ENCODE results near the gene NAP1L5. TPM values are rescaled to one million over a fixed set of nuclear protein-coding genes. Genes with fewer than 3 reads are reported as not detected.

The NAP1L5 gene
- total and polyA plus RNA-seq, 9 of the 15 experiments (the other 6 are each of a cell fraction or from before 2014, with no cell fraction given), result 2.4 to 10.6 (median 7.0) TPM

DNA sequence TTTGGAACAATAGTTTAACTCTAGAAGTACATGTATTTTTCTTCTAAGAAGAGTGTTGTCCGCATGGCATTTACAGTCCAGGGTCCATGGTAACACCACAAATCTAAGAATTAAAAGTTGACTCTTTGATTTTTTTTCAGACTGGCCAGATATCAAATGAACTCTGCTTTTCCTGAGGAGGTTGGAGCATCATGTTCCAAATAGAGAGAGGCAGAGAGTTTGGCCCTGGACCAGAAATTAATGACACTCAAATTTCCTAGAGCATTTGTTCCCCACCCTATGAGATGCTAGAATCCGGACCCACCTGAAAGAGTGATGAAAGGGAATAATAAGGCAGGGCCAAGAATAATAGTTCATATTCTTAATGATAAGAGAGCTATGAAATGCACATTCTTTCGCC is 47.0 kb upstream of the NAP1L5 start:
- Histone ChIP-seq H3K9me1 (ENCODE audit: control insufficient read depth, insufficient read depth, low read length) (no peaks in the 10 kb centered on the region), H4K20me1 (replicated peaks; ENCODE audit: control insufficient read depth, insufficient read depth, low read length) (no peaks in the 10 kb centered on the region), H3K9ac (ENCODE audit: insufficient read depth in 1 of 2, low read depth in 2 of 2, low read length in 2 of 2) (no peak overlapping the region), H3K4me1 (replicated peaks in 1 of 2; ENCODE audit: control insufficient read depth in 2 of 2, insufficient read depth in 2 of 2, low read length in 2 of 2) (no peaks in the 10 kb centered on the region), H3K36me3 (ENCODE audit: control insufficient read depth, insufficient read depth, low read length) (peaks cover 45% of the 10 kb centered on the region; the same call in 2 of the 3 replicates), H3K4me3 (no peak overlapping the region), H2AFZ (ENCODE audit: low read depth, low read length) (no peak overlapping the region), H3K4me2 (ENCODE audit: insufficient read depth, low read length) (no peak overlapping the region), H3K27me3 (ENCODE audit: control insufficient read depth in 2 of 2, insufficient read depth in 2 of 2, low read length in 2 of 2) (no peaks in the 10 kb centered on the region), H3K27ac (ENCODE audit: extremely low read depth, low read depth, low read length) (no peak overlapping the region), H3K9me3 (replicated peaks; ENCODE audit: control insufficient read depth, insufficient read depth, low read depth, low read length) (no peaks in the 10 kb centered on the region), H3K79me2 (ENCODE audit: control insufficient read depth, insufficient read depth, low read length) (no peaks in the 10 kb centered on the region)
- no peak for ATAC-seq
- ChIA-PET POLR2A (no interaction called here), CTCF (ENCODE audit: low intra/inter-chr PET ratio) (no interaction called here)
- WGBS (ENCODE audit: insufficient coverage, low coverage, missing lambda C conversion rate), result 94% methylated on average over 3 of the region's 3 CpGs
- intact Hi-C loops (cut with micrococcal nuclease), result no loop called here
- no peak for FAIRE-seq
- TF ChIP-seq, protein P1, sequence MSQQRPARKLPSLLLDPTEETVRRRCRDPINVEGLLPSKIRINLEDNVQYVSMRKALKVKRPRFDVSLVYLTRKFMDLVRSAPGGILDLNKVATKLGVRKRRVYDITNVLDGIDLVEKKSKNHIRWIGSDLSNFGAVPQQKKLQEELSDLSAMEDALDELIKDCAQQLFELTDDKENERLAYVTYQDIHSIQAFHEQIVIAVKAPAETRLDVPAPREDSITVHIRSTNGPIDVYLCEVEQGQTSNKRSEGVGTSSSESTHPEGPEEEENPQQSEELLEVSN (IDR thresholded peaks at IDR 0.05; ENCODE audit: borderline replicate concordance in 1 of 2, extremely low read depth in 1 of 2, insufficient read depth in 1 of 2, insufficient read length in 1 of 2, low read depth in 1 of 2, low read length in 1 of 2, poor library complexity in 1 of 2, severe bottlenecking in 1 of 2), result no peak
- TF ChIP-seq CHD2 (IDR thresholded peaks at IDR 0.05; ENCODE audit: low read depth, low read length) (no peak), PHF20 (IDR thresholded peaks at IDR 0.05; ENCODE audit: partially characterized antibody) (no peak), KAT2B (IDR thresholded peaks at IDR 0.05; ENCODE audit: low read depth, low read length) (no peak), TAF9B (IDR thresholded peaks at IDR 0.05; ENCODE audit: partially characterized antibody) (no peak), TAF1 (IDR thresholded peaks at IDR 0.05; ENCODE audit: control insufficient read depth, extremely low read depth, insufficient read depth, low read length, severe bottlenecking) (no peak), ZNF766 (CRISPR knock-in tag; conservative IDR thresholded peaks at IDR 0.05) (no peak), FOXK2 (conservative IDR thresholded peaks at IDR 0.05 in 1 of 2, IDR thresholded peaks at IDR 0.05 in 1 of 2; ENCODE audit: low read depth in 2 of 2) (no peak), NFRKB (IDR thresholded peaks at IDR 0.05; ENCODE audit: low read depth) (no peak), HMG20B (CRISPR knock-in tag; IDR thresholded peaks at IDR 0.05) (no peak), ARID4B (CRISPR knock-in tag; IDR thresholded peaks at IDR 0.05) (no peak)
- TF ChIP-seq, protein P2, sequence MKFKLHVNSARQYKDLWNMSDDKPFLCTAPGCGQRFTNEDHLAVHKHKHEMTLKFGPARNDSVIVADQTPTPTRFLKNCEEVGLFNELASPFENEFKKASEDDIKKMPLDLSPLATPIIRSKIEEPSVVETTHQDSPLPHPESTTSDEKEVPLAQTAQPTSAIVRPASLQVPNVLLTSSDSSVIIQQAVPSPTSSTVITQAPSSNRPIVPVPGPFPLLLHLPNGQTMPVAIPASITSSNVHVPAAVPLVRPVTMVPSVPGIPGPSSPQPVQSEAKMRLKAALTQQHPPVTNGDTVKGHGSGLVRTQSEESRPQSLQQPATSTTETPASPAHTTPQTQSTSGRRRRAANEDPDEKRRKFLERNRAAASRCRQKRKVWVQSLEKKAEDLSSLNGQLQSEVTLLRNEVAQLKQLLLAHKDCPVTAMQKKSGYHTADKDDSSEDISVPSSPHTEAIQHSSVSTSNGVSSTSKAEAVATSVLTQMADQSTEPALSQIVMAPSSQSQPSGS (CRISPR knock-in tag; IDR thresholded peaks at IDR 0.05), result no peak
- TF ChIP-seq, protein P3, sequence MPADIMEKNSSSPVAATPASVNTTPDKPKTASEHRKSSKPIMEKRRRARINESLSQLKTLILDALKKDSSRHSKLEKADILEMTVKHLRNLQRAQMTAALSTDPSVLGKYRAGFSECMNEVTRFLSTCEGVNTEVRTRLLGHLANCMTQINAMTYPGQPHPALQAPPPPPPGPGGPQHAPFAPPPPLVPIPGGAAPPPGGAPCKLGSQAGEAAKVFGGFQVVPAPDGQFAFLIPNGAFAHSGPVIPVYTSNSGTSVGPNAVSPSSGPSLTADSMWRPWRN (IDR thresholded peaks at IDR 0.05; ENCODE audit: low read depth), result no peak
- no TSS peak for BruUV-seq (replicated peaks)
- DNase-seq (ENCODE audit: extremely low read depth in 1 of 4, low spot score in 3 of 4), result no peak
- in situ Hi-C loops (cut with MboI), result no loop called here

All from K562 (cell line).